Cardiac muscle cell (in vitro differentiated cells and primary cell): Measurements from ENCODE around the gene ZNF189. TPM values are rescaled to one million over a fixed set of nuclear protein-coding genes. Genes with fewer than 3 reads are reported as not detected.

Experiments
- DNase-seq, 2 donors: peaks; one replicate each; pipeline versions ENCODE4 v3.0.0 to v3.0.0-alpha.2; 2010 to 2017; ENCODE audit warnings: low read depth in 1 of 2, low spot score in 1 of 2
- H3K27ac ChIP-seq: fragments of 200-600 bp; sonication (generic); 2 replicates; pipeline ENCODE4 v1.5.1; 2016
- H3K27me3 ChIP-seq: fragments of 200-600 bp; sonication (generic); 2 replicates; pipeline ENCODE4 v1.6.0; 2016; ENCODE audit warnings: control low read depth
- H3K36me3 ChIP-seq: fragments of 200-600 bp; sonication (generic); 2 replicates; pipeline ENCODE4 v1.5.1; 2016; ENCODE audit warnings: control low read depth
- H3K4me1 ChIP-seq: fragments of 200-600 bp; sonication (generic); 2 replicates; pipeline ENCODE4 v1.8.1; 2017; ENCODE audit warnings: low read depth, mild to moderate bottlenecking, mixed run types
- H3K4me3 ChIP-seq: fragments of 200-600 bp; sonication (generic); 2 replicates; pipeline ENCODE4 v1.5.1; 2016; ENCODE audit warnings: mild to moderate bottlenecking
- H3K9me3 ChIP-seq: fragments of 200-600 bp; sonication (generic); 2 replicates; pipeline ENCODE4 v1.5.1; 2017; ENCODE audit warnings: low read depth, mild to moderate bottlenecking, control low read depth
- CTCF ChIP-seq: IDR thresholded peaks from 2 replicates; pipeline ENCODE4 v1.5.1; 2012; ENCODE audit warnings: low read depth, mild to moderate bottlenecking, low read length
- polyA plus RNA-seq: library from polyadenylated mRNA; unstranded; fragments of >200 nt; fragmentation: Nextera tagmentation; extraction: Ambion mirVana; gene quantifications from 2 replicates; pipeline ENCODE4 v1.2.1, GENCODE V29; 2016
- total RNA-seq: library from RNA; depleted of rRNA; stranded (reverse); fragments of >200 nt; gene quantifications from 2 replicates; pipeline ENCODE4 v1.2.3, GENCODE V29; 2016

ZNF189 gene
- total and polyA plus RNA-seq, 2 experiments from 2014 or later, result 5.8 to 20.3 TPM

- H3K4me1 ChIP-seq, result no peaks in the 10 kb centered on the region
Observed at GRCh38 chr9:101451498-101451897, 52.8 kb downstream of the ZNF189 start.

GRCh38 chr9:101453776-101454570 lies 55.3 kb downstream of the ZNF189 start:
- no peak for DNase-seq
- H3K27me3 ChIP-seq, result no peaks in the 10 kb centered on the region
- no peak for TF ChIP-seq CTCF
- no peaks in the 10 kb centered on the region for H3K9me3 ChIP-seq
- no peak overlapping the region for H3K27ac ChIP-seq
- H3K4me1 ChIP-seq, result no peaks in the 10 kb centered on the region
- H3K36me3 ChIP-seq, result no peaks in the 10 kb centered on the region
- no peak overlapping the region for H3K4me3 ChIP-seq

More at GRCh38 chr9:101451498-101451897, 52.8 kb downstream of the ZNF189 start:
- no peaks in the 10 kb centered on the region for H3K36me3 ChIP-seq
- H3K27ac ChIP-seq, result no peak overlapping the region
- H3K27me3 ChIP-seq, result no peaks in the 10 kb centered on the region
- H3K9me3 ChIP-seq, result no peaks in the 10 kb centered on the region
- TF ChIP-seq CTCF, result no peak
- H3K4me3 ChIP-seq, result no peak overlapping the region
- DNase-seq, result no peak

- H3K4me3 ChIP-seq, result no peak overlapping the region
- DNase-seq, result peak in 1 of 2 donors; percentile 38
- no peak overlapping the region for H3K27ac ChIP-seq
- no peaks in the 10 kb centered on the region for H3K9me3 ChIP-seq
- TF ChIP-seq CTCF, result no peak
- no peaks in the 10 kb centered on the region for H3K36me3 ChIP-seq
- no peaks in the 10 kb centered on the region for H3K27me3 ChIP-seq
- no peaks in the 10 kb centered on the region for H3K4me1 ChIP-seq
Observed at GRCh38 chr9:101455656-101456240, 57.1 kb downstream of the ZNF189 start.

GRCh38 chr9:101457003-101457402 lies 58.4 kb downstream of the ZNF189 start:
- H3K36me3 ChIP-seq, result no peaks in the 10 kb centered on the region
- H3K9me3 ChIP-seq, result no peaks in the 10 kb centered on the region
- H3K4me3 ChIP-seq, result no peak overlapping the region
- TF ChIP-seq CTCF, result no peak
- no peaks in the 10 kb centered on the region for H3K27me3 ChIP-seq
- peak in 1 of 2 donors; percentile 11 for DNase-seq
- H3K4me1 ChIP-seq, result no peaks in the 10 kb centered on the region
- no peak overlapping the region for H3K27ac ChIP-seq

- Histone ChIP-seq H3K27me3 (no peaks in the 10 kb centered on the region), H3K4me3 (no peak overlapping the region), H3K27ac (no peak overlapping the region), H3K36me3 (no peaks in the 10 kb centered on the region), H3K9me3 (no peaks in the 10 kb centered on the region), H3K4me1 (no peaks in the 10 kb centered on the region)
- peak; percentile 63 to 81 for DNase-seq
- peak; percentile 80 for TF ChIP-seq CTCF
Observed at GRCh38 chr9:101458963-101459631, 60.4 kb downstream of the ZNF189 start.

Other genes starting within 250 kb of the ZNF189 start
- gene BAAT, start 13.8 kb upstream of the ZNF189 start, total RNA-seq, result not detected in 2 replicates
- not detected in 2 replicates for gene BAAT, start 13.8 kb upstream of the ZNF189 start, polyA plus RNA-seq
- gene MRPL50, start 233 bp upstream of the ZNF189 start, total RNA-seq, result 9.1 and 11.2 TPM in 2 replicates
- 23.5 and 24.5 TPM in 2 replicates for gene MRPL50, start 233 bp upstream of the ZNF189 start, polyA plus RNA-seq
- not detected in 2 replicates for gene ALDOB, start 36.9 kb downstream of the ZNF189 start, total RNA-seq
- gene ALDOB, start 36.9 kb downstream of the ZNF189 start, polyA plus RNA-seq, result 0.10 and 0.26 TPM in 2 replicates
- 22.0 and 24.4 TPM in 2 replicates for gene RNF20, start 135.0 kb downstream of the ZNF189 start, total RNA-seq
- 30.2 and 38.7 TPM in 2 replicates for gene RNF20, start 135.0 kb downstream of the ZNF189 start, polyA plus RNA-seq
- not detected in 2 replicates for gene PPP3R2, start 196.1 kb downstream of the ZNF189 start, total RNA-seq
- gene PPP3R2, start 196.1 kb downstream of the ZNF189 start, polyA plus RNA-seq, result not detected in 2 replicates